K562 treated with DMSO at 1 percent for 12 hours (cell line): Measurements from ENCODE around the gene ATG4B. TPM values are rescaled to one million over a fixed set of nuclear protein-coding genes. Genes with fewer than 3 reads are reported as not detected.

Experiments
- total RNA-seq: library from RNA; unstranded; fragments of 300-600 nt; gene quantifications from 2 replicates; pipeline ENCODE4 v1.2.3, GENCODE V29; 2022; ENCODE audit not compliant: insufficient read depth

ATG4B gene
- total RNA-seq = 54.4 and 62.5 TPM in 2 replicates

GRCh38 chr2:241637018-241637794, at the start of gene ATG4B, which contains the start of gene THAP4:
Gene ATG4B, plus strand, starts transcription at chr2:241637693. Its CDS starts 22 bp downstream, at chr2:241637715.
Gene THAP4, minus strand, starts transcription at chr2:241637158. Its CDS starts 141 bp downstream, at chr2:241637017.

DNA sequence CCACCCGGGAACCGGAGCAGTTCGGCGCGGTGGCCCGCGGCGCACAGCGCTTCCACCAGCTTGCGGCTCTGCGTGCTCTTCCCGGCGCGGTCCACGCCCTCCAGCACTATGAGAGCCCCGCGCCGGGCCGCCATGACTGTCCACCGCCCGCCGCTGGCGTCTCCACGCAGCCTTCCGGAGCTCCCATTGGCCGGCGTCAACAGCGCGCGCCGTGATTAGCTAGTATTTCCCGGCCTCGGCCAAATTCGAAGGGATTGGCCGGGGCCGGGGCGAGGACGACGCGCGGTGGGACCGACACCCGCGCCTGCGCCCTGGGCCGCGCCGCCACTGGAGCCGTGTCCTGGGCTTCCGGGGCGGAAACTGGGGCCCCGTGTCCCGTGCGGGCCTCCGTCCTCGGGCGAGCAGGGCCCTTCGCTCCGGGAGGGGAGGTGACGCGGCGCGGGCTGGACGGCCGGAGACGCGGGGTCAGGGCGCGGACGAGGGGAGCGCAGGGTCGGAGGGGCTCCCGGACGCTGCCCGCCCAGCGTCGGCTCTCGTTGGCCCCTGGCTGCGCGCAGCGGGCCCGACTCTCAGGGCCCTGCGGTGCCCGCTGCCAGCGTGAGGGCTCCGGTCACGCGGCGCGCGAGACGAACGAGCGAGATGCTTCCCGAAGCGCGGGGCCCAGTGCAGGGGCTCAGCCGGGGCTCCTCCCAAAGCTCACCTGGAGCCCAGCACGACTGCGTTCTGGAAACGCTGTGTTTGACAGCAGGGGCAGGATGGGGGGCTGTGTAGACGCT, 49.3 kb downstream of the ATG4B start, which contains the start of gene DTYMK:
Gene DTYMK (minus strand): TSS at position 166 of the 776 bp plus-strand sequence. CDS start 32 bp downstream, at position 134.

GRCh38 chr2:241701399-241702154, 64.1 kb downstream of the ATG4B start, which contains the start of gene ING5:
Gene ING5, plus strand, starts transcription at chr2:241702039. Its CDS starts 27 bp downstream, at chr2:241702066.

Other genes starting within 250 kb of the ATG4B start
- 72.7 and 78.1 TPM in 2 replicates for gene STK25, start 129.1 kb upstream of the ATG4B start, total RNA-seq
- gene BOK, start 78.9 kb upstream of the ATG4B start, total RNA-seq = 2.0 and 2.1 TPM in 2 replicates
- gene THAP4, start 535 bp upstream of the ATG4B start, total RNA-seq = 34.7 and 35.5 TPM in 2 replicates
- gene DTYMK, start 49.1 kb downstream of the ATG4B start, total RNA-seq = 99.0 and 131 TPM in 2 replicates
- 9.3 and 22.2 TPM in 2 replicates for gene ING5, start 64.3 kb downstream of the ATG4B start, total RNA-seq
- 7.8 and 12.0 TPM in 2 replicates for gene D2HGDH, start 96.9 kb downstream of the ATG4B start, total RNA-seq
- not detected in 2 replicates for gene GAL3ST2, start 139.1 kb downstream of the ATG4B start, total RNA-seq
- 0.56 and 1.8 TPM in 2 replicates for gene NEU4, start 171.5 kb downstream of the ATG4B start, total RNA-seq
- not detected in 2 replicates for gene PDCD1, start 221.2 kb downstream of the ATG4B start, total RNA-seq
- not detected in 2 replicates for gene RTP5, start 232.0 kb downstream of the ATG4B start, total RNA-seq